Stimulated activated CD8-positive, alpha-beta memory T cell treated with anti-CD3 and anti-CD28 coated beads, Interleukin-2, amount 100 ng/mL, for 1 hour (primary cell): ENCODE measurements around the gene ANKS1A.
"Not testable (repeated sequence)": the region's sequence is repeated elsewhere in the genome, so short reads cannot be mapped to it uniquely, and the experiment has no call there.

Experiments
- DNase-seq, 2 donors: peaks; one replicate each; pipeline ENCODE4 v3.0.0-alpha.2; 2020; ENCODE audit warnings: low read depth in 2 of 2

ANKS1A gene, protein sequence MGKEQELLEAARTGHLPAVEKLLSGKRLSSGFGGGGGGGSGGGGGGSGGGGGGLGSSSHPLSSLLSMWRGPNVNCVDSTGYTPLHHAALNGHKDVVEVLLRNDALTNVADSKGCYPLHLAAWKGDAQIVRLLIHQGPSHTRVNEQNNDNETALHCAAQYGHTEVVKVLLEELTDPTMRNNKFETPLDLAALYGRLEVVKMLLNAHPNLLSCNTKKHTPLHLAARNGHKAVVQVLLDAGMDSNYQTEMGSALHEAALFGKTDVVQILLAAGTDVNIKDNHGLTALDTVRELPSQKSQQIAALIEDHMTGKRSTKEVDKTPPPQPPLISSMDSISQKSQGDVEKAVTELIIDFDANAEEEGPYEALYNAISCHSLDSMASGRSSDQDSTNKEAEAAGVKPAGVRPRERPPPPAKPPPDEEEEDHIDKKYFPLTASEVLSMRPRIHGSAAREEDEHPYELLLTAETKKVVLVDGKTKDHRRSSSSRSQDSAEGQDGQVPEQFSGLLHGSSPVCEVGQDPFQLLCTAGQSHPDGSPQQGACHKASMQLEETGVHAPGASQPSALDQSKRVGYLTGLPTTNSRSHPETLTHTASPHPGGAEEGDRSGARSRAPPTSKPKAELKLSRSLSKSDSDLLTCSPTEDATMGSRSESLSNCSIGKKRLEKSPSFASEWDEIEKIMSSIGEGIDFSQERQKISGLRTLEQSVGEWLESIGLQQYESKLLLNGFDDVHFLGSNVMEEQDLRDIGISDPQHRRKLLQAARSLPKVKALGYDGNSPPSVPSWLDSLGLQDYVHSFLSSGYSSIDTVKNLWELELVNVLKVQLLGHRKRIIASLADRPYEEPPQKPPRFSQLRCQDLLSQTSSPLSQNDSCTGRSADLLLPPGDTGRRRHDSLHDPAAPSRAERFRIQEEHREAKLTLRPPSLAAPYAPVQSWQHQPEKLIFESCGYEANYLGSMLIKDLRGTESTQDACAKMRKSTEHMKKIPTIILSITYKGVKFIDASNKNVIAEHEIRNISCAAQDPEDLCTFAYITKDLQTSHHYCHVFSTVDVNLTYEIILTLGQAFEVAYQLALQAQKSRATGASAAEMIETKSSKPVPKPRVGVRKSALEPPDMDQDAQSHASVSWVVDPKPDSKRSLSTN

DNA sequence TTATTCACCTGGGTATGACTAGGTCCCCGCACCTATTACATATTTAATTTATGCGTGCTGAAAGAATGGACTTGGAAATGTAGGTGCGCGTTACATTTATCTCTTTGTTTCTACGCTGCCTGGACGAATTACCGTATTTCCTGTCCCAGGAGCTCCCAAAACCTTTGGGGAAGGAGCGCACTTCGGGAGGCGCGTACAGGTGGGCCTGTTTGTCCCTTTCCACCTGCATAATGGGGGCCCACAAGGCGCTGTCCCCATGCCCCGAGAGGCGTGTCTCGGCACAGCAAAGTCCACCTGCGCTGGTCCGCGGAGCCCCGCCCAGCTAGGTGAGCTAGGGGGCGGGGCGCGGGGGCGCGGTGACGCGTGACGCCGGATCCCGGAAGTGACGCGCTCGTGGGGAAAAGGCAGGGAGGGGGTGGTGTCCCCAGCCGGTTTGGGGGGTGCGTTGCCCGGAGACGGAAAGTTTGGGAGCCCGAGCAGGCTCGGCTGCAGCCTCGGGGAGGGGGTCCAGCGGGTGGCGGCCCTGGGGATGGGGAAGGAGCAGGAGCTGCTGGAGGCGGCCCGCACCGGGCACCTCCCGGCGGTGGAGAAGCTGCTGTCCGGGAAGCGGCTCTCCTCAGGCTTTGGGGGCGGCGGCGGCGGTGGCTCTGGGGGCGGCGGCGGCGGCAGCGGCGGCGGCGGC is at the start of gene ANKS1A:
TSS of gene ANKS1A (plus strand) at position 382 of the 682 bp plus-strand sequence. CDS start at position 530, 148 bp downstream.
- peak; percentile 85 to 89 for DNase-seq

DNA sequence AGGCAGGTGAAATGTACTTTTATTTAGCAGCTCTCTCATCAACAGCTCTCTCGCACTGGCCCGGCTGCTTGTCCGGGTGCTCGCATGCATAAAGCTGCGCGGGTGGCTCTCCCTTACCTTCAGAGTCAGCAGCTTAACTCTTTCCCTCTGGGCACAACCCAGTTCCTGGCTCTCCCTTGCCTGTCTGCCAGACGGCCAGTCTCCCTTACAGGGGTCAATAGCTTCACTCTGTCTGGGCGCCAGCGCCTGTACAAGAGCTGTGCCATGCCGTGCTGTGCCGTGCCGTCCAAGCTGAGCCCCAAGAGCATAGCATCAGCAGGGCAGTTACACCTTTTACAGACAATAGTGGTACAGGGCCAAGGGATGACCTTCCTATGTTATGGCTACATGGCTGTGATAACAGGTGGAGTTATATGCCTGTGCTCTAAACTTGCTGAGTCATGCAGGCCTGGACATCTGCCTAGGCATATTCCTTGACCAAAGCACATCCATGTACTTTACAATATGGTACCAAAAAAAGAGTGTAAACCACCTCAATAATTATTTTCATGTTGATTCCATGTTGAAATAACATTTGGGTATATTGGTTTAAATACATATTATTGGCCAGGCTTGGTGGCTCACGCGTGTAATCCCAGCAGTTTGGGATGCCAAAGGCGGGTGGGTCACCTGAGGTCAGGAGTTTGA is 49.2 kb upstream of the ANKS1A start:
- no peak for DNase-seq

DNA sequence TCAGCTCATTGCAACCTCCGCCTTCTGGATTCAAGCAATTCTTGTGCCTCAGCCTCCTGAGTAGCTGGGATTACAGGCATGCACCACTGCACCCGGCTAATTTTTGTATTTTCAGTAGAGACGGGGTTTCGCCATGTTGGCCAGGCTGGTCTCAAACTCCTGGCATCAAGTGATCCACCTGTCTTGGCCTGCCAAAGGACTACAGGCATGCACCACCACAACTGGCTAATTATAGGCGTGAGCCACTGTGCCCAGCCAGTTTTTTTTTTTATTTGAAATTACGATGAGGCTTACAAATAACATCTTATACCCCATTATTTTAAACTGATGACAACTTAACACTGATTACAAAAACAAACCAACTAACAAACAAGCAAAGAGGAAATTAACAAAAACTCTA is 40.0 kb upstream of the ANKS1A start:
- not testable (repeated sequence) for DNase-seq

- DNase-seq = no peak
Observed at GRCh38 chr6:34851361-34851760, 37.7 kb upstream of the ANKS1A start.

DNA sequence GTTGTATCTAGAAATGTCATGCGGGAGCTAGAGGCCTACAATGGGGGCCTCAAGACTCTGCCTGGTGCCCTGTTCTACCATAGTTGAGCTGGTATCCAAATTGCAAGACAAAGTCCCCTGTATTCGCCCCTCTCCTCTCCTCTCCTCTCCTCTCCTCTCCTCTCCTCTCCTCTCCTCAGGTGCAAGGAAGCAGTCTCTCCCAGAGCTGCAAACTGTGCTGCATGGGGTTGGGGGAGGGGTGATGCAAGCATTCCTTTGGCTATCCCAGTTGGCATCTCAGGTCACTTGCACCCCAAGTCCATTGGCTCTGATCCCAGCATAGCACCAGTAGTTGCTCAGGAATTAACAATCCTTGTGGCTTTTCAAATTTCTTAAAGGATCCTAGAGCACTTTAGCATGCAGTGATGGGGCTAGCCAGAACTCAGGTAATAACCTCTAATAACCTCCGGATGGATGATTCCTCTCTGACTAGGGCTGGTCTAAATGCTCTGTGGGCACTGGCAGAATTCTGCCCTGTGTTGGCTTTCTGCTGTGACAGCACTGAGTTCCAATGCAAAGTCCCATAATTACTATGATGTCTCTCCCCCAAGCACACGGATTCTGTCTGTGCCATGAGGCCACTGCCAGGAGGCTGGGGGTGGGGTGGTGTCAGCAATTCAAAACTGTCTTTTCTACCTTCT is 36.5 kb upstream of the ANKS1A start:
- DNase-seq = no peak

DNA sequence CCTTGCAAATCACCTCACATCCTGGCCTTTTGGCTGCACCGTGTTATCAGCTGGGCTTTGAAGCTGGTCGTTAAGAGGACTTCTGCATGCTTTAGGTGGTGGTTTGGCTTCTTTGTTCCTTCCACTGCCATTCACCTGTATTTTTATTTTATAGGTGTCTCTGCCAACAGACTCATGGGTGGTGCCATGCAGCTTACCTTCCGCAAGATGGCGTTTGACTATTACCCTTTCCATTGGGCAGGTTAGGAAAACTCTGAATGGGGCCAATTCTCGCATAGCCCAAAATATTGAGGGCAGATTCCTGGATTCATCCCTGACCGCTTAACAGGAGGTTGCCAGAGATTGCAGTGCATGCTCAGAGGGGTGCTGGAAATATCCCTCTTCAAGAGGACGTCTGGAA is 33.6 kb upstream of the ANKS1A start:
- DNase-seq = no peak

DNA sequence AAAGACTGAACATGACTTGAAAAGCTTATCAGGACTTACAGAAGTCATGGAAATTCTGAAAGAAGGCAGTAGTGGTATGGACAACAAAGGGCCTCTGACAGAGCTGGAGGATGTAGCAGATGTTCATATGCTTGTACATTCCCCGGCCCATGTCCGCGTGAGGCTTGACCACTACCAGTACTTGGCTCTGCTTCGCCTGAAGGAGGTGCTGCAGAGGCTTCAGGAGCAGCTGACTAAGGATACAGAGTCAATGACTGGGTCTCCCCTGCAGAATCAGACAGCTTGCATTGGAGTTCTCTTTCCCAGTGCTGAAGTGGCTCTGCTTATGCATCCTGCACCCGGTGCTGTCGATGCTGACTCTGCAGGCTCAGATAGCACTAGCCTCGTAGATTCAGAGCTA is 30.4 kb upstream of the ANKS1A start:
- no peak for DNase-seq

DNA sequence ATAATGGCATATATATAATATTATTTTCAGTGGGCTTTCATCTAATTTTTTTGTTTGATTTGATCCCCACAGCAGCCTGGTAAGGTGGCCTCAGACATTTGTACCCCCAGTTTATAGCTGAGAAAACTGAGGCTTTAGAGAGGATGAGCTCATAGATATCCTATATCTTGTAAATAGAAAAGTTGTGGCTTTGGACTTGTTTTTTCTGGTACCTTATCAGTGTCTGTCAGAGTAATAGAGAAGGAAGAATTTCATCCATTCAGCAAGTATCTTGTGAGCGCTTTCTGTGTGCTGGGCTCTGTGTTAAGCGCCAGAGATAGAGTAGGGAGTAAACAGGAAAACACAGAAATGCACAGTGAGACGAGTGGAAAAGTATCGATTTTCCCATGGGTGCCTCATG is 29.1 kb upstream of the ANKS1A start:
- DNase-seq = no peak

DNA sequence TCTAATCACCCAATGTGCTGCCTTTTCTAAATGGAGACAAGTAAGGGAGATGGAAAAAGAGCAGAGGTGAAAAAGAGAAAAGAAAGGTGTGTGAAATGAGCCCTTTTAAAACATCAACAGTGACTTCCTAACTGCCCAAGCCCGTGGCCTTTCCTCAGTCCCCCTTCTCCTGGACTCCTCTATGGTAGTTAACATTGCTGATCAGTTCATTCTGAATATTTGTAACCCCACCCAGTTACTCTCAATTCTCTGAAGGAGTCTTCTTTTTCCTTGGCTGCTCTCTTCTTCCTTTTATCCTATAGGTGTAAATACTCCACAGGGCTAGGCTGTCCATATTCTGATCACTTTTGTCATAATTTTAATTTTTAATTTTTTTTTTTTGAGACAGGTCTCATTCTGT is 28.3 kb upstream of the ANKS1A start:
- DNase-seq = no peak

DNA sequence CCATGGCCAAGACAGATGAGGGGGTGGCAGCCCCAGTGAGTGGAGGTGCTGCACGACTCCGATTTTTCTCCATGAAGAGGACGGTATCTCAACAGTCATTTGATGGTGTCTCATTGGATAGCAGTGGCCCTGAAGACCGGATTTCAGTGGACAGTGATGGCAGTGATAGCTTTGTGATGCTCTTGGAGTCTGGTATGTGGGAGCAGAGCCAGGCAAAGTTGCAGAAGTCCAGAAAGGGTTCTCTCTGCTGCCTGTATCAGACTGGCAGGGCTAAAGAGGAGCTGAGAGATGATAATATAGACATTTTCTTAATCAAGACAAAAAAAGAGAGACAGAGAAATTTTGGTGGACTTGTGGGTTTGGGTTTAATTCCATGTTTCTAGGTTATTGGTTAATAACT is 25.0 kb upstream of the ANKS1A start:
- DNase-seq = no peak

DNA sequence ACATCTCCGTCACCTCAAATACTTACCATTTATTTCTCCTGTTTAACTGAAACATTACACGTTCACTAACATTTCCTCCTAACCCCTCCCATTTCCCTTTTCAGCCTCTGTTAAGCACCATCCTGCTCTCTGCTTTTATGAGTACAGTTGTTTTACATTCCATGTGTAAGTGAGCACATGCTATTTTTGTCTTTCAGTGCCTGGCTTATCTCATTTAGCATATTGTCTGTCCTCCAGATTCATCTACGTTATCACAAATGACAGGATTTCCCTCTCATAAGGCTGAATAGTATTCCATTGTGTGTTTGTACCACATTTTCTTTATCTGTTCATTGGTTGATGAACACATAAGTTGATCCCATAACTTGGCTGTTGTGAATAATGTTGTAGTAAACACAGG is 23.9 kb upstream of the ANKS1A start:
- DNase-seq = no peak

- no peak for DNase-seq
Observed at GRCh38 chr6:34866509-34866908, 22.5 kb upstream of the ANKS1A start.

- DNase-seq = no peak
Observed at GRCh38 chr6:34867484-34867883, 21.6 kb upstream of the ANKS1A start.

DNA sequence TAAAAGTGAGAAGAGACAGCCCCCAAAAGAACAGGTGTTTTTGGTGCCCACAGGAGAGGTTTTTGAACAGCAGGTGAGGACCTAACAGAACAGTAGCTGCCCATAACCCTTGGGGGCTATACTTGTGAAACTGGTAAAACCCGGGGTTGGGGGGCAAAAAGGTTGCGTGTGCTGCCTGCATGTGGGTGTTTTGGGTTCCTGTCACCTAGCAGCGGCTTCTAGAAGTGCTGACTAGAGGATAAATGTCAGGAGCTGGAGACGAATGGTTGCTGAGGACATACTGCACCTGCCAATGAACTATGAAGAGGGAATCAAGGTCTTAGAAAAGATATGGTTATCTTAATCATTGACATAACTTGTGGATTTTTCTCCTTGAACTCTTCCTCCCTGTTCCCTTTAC is 17.2 kb upstream of the ANKS1A start:
- no peak for DNase-seq

GRCh38 chr6:34872332-34872731 is 16.7 kb upstream of the ANKS1A start:
- DNase-seq = no peak

DNA sequence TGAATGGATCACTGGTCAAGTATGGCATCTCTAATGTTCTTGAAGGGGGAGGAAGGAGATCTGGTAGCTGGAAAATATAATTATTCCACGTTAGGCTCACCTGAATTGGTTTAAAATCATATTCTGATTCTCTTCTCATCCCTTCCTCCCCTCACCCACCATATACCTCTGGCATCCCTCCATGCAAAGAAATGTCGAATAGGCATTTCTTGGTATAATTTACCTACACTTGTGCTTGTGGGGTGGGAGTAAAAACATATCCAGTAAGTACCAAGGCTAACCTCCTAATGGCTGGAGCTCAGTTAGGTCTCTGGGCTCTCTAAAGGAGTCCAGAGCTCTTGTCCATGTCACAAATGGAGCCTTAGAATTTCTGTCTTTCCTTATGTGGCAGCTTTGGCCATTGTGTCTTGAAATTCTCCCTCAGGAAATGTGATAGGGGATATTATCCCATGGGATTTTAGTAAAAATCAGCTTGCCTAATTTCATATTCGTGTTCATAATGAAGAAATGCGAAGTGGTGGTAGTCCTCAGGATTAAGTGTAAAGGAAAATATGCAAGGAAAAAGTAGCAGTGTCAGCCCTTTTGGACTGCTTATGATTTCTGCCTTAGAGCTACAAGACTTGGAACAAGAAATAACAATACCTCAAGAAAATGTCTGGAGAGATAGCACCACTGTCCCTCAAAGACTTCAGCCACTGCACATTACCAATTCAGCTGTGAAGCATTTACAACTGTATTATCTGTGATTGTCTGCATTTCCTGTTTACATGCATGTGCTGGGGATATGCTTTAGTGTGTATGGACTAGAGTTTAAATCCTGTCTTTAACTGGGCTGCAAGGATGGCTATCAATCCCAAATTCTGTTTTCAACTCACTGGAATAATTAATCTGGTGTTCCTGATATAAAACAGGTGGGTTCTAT is 13.5 kb upstream of the ANKS1A start:
- DNase-seq = no peak

- DNase-seq = no peak
Observed at GRCh38 chr6:34876472-34876871, 12.6 kb upstream of the ANKS1A start.

GRCh38 chr6:34877259-34877658 is 11.8 kb upstream of the ANKS1A start:
- DNase-seq = no peak

DNA sequence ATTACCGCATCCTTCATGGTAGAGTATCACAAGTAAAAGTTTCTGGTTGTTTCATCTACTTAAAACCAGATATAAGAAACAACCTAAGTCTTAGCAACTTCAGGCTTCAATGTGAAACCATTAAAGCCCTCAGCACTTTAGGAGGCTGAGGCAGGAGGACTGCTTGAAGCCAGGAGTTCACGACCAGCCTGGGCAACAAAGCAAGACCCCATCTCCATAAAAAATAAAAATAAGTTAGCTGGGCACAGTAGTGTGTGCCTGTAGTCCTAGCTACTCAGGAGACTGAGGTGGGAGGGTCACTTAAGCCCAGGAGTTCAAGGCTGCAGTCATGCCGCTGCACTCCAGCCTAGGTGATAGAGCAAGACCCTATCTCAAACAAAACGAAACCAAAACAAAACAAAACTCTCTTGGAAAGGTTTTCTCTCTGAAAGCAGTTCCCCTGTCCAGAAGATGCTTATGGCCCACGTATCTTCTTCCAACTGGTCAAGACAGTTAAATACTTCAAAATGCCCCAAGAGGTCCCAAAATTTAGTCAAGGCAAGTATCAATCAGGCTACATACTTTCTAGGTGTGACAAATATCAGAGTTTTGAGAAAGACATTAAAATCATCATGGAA is 11.1 kb upstream of the ANKS1A start:
- DNase-seq = no peak
